WTC11 (cell line): ENCODE data around the gene TMEM238L. TPM values are rescaled to one million over a fixed set of nuclear protein-coding genes. Genes with fewer than 3 reads are reported as not detected.

Experiments
- ATAC-seq: fragments of 200-7000 bp; cut with Tn5 transposase; 2 replicates; pipeline ENCODE4 v1.10.0; 2021; ENCODE audit warnings: mild to moderate bottlenecking, moderate library complexity
- CTCF ChIA-PET: fragments of 300-600 bp; sonication (Branson Sonifier 250); formaldehyde crosslinking; loops from one replicate; lab custom pipeline; 2021; ENCODE audit warnings: antibody characterized with exemption; lab: Charles Lee
- POLR2A ChIA-PET: fragments of 350-600 bp; sonication (Branson Sonifier 250); formaldehyde crosslinking; loops from one replicate; lab custom pipeline; 2021; ENCODE audit warnings: antibody characterized with exemption; lab: Charles Lee
- DNase-seq: peaks from one replicate; pipeline ENCODE4 v3.0.0; 2021; ENCODE audit warnings: low spot score
- H3K27ac Mint-ChIP-seq: 2 replicates; pipeline ENCODE4 v1.8.0; 2021; ENCODE audit warnings: mixed read lengths
- H3K27me3 Mint-ChIP-seq: 2 replicates; pipeline ENCODE4 v1.8.0; 2021; ENCODE audit warnings: low read depth, mild to moderate bottlenecking, moderate library complexity, mixed read lengths
- H3K36me3 Mint-ChIP-seq: 2 replicates; pipeline ENCODE4 v1.8.0; 2021; ENCODE audit warnings: mixed read lengths
- H3K4me1 Mint-ChIP-seq: 2 replicates; pipeline ENCODE4 v1.8.0; 2022; ENCODE audit warnings: mixed read lengths
- H3K4me3 Mint-ChIP-seq: 2 replicates; pipeline ENCODE4 v1.8.0; 2021; ENCODE audit warnings: mild to moderate bottlenecking, moderate library complexity, mixed read lengths
- H3K9me3 Mint-ChIP-seq: 2 replicates; pipeline ENCODE4 v1.8.0; 2021; ENCODE audit warnings: mixed read lengths
- AFF4 ChIP-seq: sonication (generic); formaldehyde crosslinking; IDR thresholded peaks from 2 replicates; pipeline ENCODE4 v1.8.1; 2023; ENCODE audit warnings: mild to moderate bottlenecking, missing genetic modification reagents, borderline replicate concordance
- CREB1 ChIP-seq: sonication (generic); formaldehyde crosslinking; IDR thresholded peaks from 2 replicates; pipeline ENCODE4 v1.8.0; 2023; ENCODE audit warnings: mild to moderate bottlenecking, missing genetic modification reagents
- E2F4 ChIP-seq: sonication (generic); formaldehyde crosslinking; IDR thresholded peaks from 2 replicates; pipeline ENCODE4 v1.8.1; 2022; ENCODE audit warnings: low read depth, mild to moderate bottlenecking, moderate library complexity, missing genetic modification reagents, borderline replicate concordance
- FOXP4 ChIP-seq: sonication (generic); formaldehyde crosslinking; IDR thresholded peaks from 2 replicates; pipeline ENCODE4 v1.8.0; 2022; ENCODE audit warnings: mild to moderate bottlenecking, missing genetic modification reagents
- GRHL2 ChIP-seq: fragments of 250-450 bp; sonication (Bioruptor Pico); IDR thresholded peaks from 2 replicates; pipeline ENCODE4 v1.8.0; 2022; ENCODE audit warnings: mild to moderate bottlenecking, moderate library complexity; ENCODE audit not compliant: insufficient replicate concordance, severe bottlenecking
- JAZF1 ChIP-seq: fragments of 250-450 bp; sonication (Bioruptor Pico); IDR thresholded peaks from 2 replicates; pipeline ENCODE4 v1.9.0; 2021; ENCODE audit warnings: moderate library complexity, mild to moderate bottlenecking, inconsistent platforms
- MXD4 ChIP-seq: fragments of 250-450 bp; sonication (Bioruptor Pico); IDR thresholded peaks from 2 replicates; pipeline ENCODE4 v1.8.0; 2021; ENCODE audit warnings: mild to moderate bottlenecking, moderate library complexity, borderline replicate concordance
- NFE2L1 ChIP-seq: sonication (generic); formaldehyde crosslinking; IDR thresholded peaks from 2 replicates; pipeline ENCODE4 v1.8.1; 2023; ENCODE audit warnings: missing genetic modification reagents
- OVOL2 ChIP-seq: fragments of 250-450 bp; sonication (Bioruptor Pico); IDR thresholded peaks from 2 replicates; pipeline ENCODE4 v1.9.0; 2021; ENCODE audit warnings: mild to moderate bottlenecking, borderline replicate concordance
- SMAD4 ChIP-seq: sonication (generic); formaldehyde crosslinking; IDR thresholded peaks from 2 replicates; pipeline ENCODE4 v1.8.0; 2022; ENCODE audit warnings: mild to moderate bottlenecking, missing genetic modification reagents
- ZNF138 ChIP-seq: sonication (generic); formaldehyde crosslinking; conservative IDR thresholded peaks from 2 replicates; pipeline ENCODE4 v1.8.1; 2022; ENCODE audit warnings: mild to moderate bottlenecking, moderate library complexity, missing genetic modification reagents
- total RNA-seq: library from RNA; stranded (reverse); gene quantifications from 3 replicates; pipeline ENCODE4 v1.2.3, GENCODE V29; 2021
- TF ChIP-seq, protein P1 (sequence below): fragments of 250-450 bp; sonication (Bioruptor Pico); IDR thresholded peaks from 2 replicates; pipeline ENCODE4 v2.1.2; 2022; ENCODE audit warnings: mild to moderate bottlenecking, moderate library complexity
- TF ChIP-seq, protein P2 (sequence below): sonication (generic); formaldehyde crosslinking; IDR thresholded peaks from 2 replicates; pipeline ENCODE4 v1.8.0; 2022; ENCODE audit warnings: missing genetic modification reagents

TMEM238L gene
- total RNA-seq, 1 experiment from 2014 or later = not detected

GRCh38 chr17:10775740-10776356 lies 28.1 kb downstream of the TMEM238L start (continued):
- TF ChIP-seq, protein P1, sequence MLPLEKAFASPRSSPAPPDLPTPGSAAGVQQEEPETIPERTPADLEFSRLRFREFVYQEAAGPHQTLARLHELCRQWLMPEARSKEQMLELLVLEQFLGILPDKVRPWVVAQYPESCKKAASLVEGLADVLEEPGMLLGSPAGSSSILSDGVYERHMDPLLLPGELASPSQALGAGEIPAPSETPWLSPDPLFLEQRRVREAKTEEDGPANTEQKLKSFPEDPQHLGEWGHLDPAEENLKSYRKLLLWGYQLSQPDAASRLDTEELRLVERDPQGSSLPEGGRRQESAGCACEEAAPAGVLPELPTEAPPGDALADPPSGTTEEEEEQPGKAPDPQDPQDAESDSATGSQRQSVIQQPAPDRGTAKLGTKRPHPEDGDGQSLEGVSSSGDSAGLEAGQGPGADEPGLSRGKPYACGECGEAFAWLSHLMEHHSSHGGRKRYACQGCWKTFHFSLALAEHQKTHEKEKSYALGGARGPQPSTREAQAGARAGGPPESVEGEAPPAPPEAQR (CRISPR knock-in tag) = no peak
- TF ChIP-seq ZNF138 = no peak
- no peak for TF ChIP-seq NFE2L1 (CRISPR knock-in tag)
- TF ChIP-seq, all 79 proteins: peak for 0

DNA sequence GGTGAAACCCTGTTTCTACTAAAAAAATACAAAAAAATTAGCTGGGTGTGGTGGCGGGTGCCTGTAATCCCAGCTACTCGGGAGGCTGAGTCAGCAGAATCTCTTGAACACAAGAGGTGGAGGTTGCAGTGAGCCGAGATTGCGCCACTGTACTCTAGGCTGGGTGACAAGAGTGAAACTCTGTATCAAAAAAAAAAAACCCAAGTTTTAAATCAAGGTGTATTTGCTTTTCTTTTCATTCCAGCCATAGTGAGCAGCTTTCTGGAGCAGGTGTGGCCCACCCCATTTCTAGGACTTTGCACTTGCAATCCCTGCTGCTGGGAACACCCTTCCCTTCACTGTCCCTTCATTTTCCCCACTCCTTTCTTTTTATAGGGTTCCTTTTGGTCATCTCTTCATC lies 28.8 kb downstream of the TMEM238L start:
- ChIA-PET POLR2A (no interaction called here), CTCF (no interaction called here)
- H3K9me3 Mint-ChIP-seq = peaks cover 22% of the 10 kb centered on the region
- no peaks in the 10 kb centered on the region; the same call in 1 of the 2 replicates for H3K27me3 Mint-ChIP-seq
- no peak overlapping the region for H3K27ac Mint-ChIP-seq
- H3K4me1 Mint-ChIP-seq = peaks cover 13% of the 10 kb centered on the region; the same call in 1 of the 2 replicates
- TF ChIP-seq E2F4 = no peak
- no peak for TF ChIP-seq JAZF1 (CRISPR knock-in tag)
- TF ChIP-seq, protein P1 (CRISPR knock-in tag) = no peak
- no peak for TF ChIP-seq AFF4 (CRISPR knock-in tag)
- no peak for TF ChIP-seq CREB1 (CRISPR knock-in tag)
- TF ChIP-seq ZNF138 = no peak
- no peak for TF ChIP-seq OVOL2 (CRISPR knock-in tag)
- H3K36me3 Mint-ChIP-seq = peaks cover 14% of the 10 kb centered on the region
- ATAC-seq = no peak
- no peak overlapping the region for H3K4me3 Mint-ChIP-seq
- no peak for DNase-seq

DNA sequence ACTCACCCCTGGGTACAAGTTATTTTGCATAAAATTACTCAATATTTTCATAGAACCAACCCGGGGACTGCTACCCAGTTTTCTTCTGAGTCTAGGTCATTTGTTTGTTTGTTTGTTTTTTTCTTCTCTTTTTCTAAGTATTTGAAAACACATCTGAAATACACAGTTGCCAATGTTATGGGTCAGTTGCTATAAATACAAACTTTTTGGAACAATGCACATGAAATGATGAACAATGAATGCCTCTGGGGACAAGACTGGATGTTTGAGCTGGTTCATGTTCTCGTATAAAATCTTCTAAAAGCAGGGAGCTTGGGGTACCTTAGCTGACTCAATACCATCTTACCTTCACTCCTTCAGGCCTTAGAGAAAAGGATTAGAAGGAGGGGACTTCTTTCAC lies 30.5 kb downstream of the TMEM238L start:
- ATAC-seq = no peak
- Mint-ChIP-seq H3K9me3 (peaks cover 14% of the 10 kb centered on the region), H3K36me3 (peaks cover 14% of the 10 kb centered on the region), H3K27me3 (no peaks in the 10 kb centered on the region; the same call in 1 of the 2 replicates), H3K27ac (no peak overlapping the region), H3K4me3 (no peak overlapping the region), H3K4me1 (peaks cover 13% of the 10 kb centered on the region; the same call in 1 of the 2 replicates)
- POLR2A ChIA-PET = interaction anchor here (0.8 kb wide), 1 partner anchor 69 kb away, joined by 5 read pairs; no protein-coding TSS in a partner anchor
- no peak for DNase-seq
- CTCF ChIA-PET = interaction anchor here (0.8 to 3.4 kb wide), 25 partner anchors 8 to 145 kb away, joined by 3 to 84 read pairs (median 5); partner anchors contain the start of gene PIRT
- no peak for TF ChIP-seq GRHL2 (CRISPR knock-in tag)
- TF ChIP-seq SMAD4 (CRISPR knock-in tag) = no peak
- TF ChIP-seq, protein P1 (CRISPR knock-in tag) = no peak
- TF ChIP-seq, protein P2, sequence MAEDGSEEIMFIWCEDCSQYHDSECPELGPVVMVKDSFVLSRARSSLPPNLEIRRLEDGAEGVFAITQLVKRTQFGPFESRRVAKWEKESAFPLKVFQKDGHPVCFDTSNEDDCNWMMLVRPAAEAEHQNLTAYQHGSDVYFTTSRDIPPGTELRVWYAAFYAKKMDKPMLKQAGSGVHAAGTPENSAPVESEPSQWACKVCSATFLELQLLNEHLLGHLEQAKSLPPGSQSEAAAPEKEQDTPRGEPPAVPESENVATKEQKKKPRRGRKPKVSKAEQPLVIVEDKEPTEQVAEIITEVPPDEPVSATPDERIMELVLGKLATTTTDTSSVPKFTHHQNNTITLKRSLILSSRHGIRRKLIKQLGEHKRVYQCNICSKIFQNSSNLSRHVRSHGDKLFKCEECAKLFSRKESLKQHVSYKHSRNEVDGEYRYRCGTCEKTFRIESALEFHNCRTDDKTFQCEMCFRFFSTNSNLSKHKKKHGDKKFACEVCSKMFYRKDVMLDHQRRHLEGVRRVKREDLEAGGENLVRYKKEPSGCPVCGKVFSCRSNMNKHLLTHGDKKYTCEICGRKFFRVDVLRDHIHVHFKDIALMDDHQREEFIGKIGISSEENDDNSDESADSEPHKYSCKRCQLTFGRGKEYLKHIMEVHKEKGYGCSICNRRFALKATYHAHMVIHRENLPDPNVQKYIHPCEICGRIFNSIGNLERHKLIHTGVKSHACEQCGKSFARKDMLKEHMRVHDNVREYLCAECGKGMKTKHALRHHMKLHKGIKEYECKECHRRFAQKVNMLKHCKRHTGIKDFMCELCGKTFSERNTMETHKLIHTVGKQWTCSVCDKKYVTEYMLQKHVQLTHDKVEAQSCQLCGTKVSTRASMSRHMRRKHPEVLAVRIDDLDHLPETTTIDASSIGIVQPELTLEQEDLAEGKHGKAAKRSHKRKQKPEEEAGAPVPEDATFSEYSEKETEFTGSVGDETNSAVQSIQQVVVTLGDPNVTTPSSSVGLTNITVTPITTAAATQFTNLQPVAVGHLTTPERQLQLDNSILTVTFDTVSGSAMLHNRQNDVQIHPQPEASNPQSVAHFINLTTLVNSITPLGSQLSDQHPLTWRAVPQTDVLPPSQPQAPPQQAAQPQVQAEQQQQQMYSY = no peak
- TF ChIP-seq MXD4 (CRISPR knock-in tag) = no peak
- TF ChIP-seq FOXP4 (CRISPR knock-in tag) = no peak
